Stimulated activated CD8-positive, alpha-beta memory T cell treated with anti-CD3 and anti-CD28 coated beads, Interleukin-15, amount 100 ng/mL, for 48 hours (primary cell): ENCODE results near the gene TUBGCP3.
"Not testable (repeated sequence)": the region's sequence is repeated elsewhere in the genome, so short reads cannot be mapped to it uniquely, and the experiment has no call there.

Experiments
- DNase-seq, 2 donors: peaks; one replicate each; pipeline ENCODE4 v3.0.0-alpha.2; 2020; ENCODE audit warnings: low read depth in 2 of 2

Gene TUBGCP3

DNA sequence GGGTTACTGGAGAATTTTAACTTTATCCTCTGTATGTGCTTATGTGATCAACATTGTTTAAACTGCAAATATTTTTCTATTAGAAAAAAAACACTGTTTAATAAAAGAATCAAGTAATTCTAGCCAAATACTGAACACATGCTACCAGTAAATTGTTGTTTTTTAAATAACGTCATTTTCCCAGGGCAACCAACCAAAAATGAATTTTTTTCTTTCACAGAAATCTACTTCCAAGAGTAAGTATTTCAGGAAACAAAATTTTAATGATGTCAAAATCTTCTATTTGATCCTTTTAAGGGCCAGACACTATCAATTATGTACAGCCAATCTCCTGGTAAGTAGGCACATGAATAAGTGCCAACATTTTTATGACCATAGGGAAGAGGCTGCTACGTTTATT is 57.1 kb downstream of the TUBGCP3 start:
- DNase-seq = no peak

GRCh38 chr13:112529216-112529615 is 58.7 kb downstream of the TUBGCP3 start:
- no peak for DNase-seq

- no peak for DNase-seq
These were observed 61.7 kb downstream of the TUBGCP3 start for GRCh38 chr13:112526146-112526853.

DNA sequence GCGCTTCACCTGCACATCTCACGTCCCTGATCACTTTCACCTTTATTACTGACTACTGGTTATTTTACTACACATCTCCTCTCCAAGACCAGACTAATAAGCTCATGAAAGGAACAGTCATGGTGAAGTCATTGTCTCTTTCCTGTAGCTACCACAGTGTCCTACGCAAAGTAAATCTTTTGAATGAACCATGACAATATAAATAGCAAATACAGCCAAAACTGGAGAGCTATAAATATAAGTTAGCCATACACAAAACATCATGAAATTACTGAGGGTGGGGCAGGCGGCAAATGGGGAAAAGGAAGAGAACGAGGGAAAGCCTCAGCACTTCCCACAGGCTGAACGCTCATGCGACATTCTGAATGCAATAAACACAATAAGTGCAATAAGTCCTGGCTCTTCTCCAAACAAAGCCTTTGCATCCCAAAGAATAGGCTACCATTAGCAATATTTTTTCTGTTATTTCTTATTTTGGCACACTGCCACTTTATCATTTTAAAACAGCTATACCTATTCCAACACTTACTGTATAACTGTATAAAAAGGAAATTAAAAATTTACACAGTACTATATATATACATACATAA is 62.5 kb downstream of the TUBGCP3 start:
- no peak for DNase-seq

DNA sequence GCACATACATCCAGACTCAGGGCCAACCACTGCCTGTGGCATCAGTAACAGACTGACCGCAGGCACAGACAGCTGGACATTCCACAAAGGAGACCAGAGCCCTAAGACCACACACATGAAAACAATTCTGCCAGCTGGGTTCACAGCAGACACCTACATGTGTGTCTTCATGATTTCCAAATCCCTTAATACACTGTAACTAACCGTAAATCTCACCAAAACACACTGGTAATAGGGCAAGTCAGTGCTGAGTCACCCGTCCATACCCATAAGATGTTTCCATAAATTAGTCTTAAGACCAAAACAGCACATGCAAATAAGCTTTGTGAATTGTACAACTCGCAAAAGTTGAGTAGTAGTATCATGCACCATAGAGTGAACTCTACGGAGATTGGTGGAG is 65.4 kb downstream of the TUBGCP3 start:
- DNase-seq = no peak

DNA sequence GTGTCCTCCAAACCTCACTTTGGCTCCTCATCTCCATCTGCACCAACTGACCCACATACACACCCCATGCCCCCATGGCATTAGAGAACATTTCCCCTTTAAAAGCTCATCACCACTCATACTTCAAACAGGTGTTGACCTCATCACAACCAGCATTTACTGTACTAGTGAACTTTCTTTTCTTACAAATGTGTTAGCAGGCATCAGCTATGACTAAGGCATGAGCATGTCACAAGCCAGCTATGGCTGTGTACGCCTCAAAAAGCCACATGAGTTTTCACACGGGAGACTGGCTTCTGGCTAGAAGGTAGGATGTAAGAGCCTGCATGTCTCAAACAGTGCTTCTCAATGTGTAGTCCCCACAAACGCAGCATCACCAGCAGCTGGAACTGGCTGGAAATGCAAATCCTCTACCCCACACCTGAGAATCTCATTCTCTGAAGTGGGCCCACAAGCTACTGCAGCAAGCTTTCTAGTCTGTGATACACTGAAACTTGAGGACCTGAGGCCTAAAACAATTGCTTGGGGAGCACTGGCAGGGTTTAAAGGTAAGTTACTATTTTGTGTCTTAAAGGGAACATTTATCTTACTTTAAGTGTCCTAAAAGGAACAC is 66.8 kb downstream of the TUBGCP3 start:
- no peak for DNase-seq

DNA sequence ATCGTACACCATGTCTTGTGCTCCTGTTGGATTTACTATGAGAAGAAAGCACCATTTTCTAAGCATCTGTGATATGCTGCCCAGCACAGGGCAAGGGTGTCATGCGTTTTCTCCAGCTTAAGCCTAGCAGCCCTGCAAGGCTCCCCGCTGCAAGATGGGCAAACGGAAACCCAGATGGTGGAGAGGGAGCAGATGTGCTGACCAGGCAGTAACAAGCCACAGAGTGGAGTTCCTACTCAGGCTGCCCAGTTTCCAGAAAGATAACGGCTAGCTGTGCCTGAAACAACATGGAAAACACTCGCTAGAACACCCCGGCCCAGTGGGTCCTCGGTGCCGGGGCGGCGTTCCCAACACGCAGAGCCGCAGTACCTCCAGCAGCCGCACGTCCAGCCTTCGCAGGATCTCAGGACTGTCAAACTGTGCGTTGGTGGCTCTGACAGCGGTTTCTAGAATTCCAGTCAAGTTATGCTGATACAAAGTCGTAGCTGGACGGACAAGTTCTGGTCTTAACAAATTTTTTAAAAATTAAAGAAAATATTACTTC is 68.4 kb downstream of the TUBGCP3 start:
- no peak for DNase-seq

DNA sequence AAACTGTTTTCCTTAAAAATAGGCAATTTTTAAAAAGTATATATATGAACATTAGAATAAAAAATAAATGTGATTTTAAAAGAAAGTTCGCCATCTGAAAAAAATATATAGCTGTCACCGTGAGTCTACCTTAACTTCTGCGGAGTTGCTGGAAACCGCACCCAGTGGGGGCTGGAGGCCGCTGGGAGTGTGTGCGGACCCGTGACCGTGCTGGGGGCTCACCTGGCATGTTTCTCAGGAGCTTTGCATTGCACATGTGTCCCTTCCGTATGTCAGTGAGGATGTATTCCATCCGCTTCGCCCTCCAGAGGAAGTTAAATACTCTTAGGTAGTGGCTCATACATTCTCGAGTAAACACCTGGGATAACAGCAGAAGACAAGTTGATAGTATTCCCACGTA is 71.7 kb downstream of the TUBGCP3 start:
- DNase-seq = no peak

- no peak for DNase-seq
These were observed 74.2 kb downstream of the TUBGCP3 start for GRCh38 chr13:112513761-112514160.

DNA sequence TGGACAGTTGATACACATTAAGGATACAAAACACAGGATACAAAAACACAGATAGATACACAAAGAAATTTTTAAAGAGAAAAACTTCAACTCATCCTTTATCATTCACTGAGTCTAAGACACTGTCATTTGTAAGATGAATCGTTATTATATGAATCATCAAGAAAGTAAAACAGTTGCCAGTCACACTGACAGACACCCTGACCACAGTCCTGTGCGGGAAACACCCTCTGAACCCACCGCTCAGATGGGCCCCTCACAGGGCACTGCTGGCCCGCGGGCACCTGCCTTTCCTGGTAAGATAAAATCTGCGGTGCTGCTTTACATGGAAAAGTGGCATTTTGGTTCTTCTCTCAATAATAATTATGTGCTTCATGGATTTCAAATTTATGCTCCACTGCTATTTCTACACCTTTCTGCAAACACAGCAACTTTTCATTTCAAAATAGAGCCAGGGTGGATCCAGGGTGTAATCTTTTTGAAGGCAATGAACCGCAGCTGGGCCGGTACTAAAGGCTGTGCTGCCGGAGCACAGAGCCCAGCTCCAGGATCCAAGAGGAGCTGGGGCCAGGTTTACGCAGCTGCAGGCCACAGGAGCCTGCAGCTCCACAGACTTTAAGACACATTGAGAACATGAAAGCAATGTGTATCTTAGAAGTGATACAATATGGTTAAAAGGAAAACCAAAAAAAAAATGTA is 76.8 kb downstream of the TUBGCP3 start:
- DNase-seq = peak in 1 of 2 donors; percentile 30

GRCh38 chr13:112510002-112510780 is 77.8 kb downstream of the TUBGCP3 start:
- no peak for DNase-seq

GRCh38 chr13:112509190-112509589 is 78.8 kb downstream of the TUBGCP3 start:
- no peak for DNase-seq

DNA sequence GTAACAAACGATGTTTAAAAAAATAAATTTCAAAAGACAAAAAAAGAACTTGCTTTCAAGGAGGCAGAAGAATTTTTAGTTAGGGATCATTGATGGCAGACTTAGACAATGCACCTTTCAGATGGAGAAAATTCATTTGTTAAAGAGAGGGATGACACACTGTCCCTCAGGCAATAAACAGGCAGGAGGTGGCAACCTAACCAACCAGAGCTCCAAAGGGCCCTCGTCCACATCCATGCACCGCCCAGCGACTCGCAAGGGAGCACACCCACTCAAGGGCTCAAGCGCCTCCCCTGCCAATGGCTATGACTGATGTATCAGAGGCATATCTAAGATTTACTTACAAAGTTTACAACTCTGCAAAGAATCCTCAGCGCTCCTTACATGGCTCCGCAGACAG is 81.9 kb downstream of the TUBGCP3 start:
- no peak for DNase-seq

DNA sequence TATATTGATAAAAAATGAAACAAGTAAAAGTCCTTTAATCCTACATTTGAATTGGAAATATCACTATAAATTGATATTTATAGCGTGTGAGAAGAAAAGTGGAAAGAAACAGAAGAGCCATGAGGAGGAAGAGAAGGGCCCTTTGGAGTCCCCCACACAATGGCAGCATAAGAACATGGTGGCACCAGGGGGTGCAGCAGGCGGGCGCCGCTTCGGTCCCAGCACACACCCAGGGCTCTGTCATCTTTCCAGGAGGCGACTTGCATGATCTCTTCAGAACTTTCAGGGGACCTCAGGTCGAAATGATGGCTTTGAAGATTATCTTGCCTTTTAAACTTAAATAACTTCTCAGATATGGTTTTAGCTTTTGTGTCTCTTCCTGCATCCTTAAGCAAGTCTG is 91.8 kb downstream of the TUBGCP3 start:
- DNase-seq = no peak

- no peak for DNase-seq
These were observed 92.5 kb downstream of the TUBGCP3 start for GRCh38 chr13:112495465-112495864.

DNA sequence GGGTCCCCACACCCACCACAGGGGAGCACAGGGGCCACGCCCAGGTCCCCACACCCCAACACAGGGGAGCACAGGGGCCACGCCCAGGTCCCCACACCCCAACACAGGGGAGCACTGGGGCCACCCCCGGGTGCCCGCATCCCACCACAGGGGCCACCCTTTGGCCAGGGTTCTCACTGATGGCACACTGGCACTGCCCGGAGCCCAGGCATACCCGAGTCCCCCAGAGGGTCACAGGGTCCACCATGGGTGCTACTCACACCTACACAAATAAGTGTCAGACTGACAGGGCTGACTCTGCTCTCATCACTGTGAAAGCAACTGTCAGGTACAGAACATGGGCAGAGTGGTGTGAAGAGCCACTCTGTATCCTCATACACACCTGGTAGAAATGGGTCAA is 98.8 kb downstream of the TUBGCP3 start:
- DNase-seq = no peak

- not testable (repeated sequence) for DNase-seq
These were observed 99.5 kb downstream of the TUBGCP3 start for GRCh38 chr13:112488343-112489050.

GRCh38 chr13:112487127-112487517 is 100.8 kb downstream of the TUBGCP3 start:
- DNase-seq = no peak

- no peak for DNase-seq
These were observed 101.4 kb downstream of the TUBGCP3 start for GRCh38 chr13:112486386-112487126.

- not testable (repeated sequence) for DNase-seq
These were observed 102.1 kb downstream of the TUBGCP3 start for GRCh38 chr13:112485814-112486213.
